ENCODE data around the gene MFSD6.

GRCh38 chr2:190546734-190547133 lies 138.6 kb downstream of the MFSD6 start:
- TF ChIP-seq CTCF (IDR thresholded peaks at IDR 0.05 in 8 of 11, conservative IDR thresholded peaks at IDR 0.05 in 3 of 11) (no peak), POLR2AphosphoS5 (IDR thresholded peaks at IDR 0.05) (no peak)
